K562 (cell line): ENCODE results near the gene SND1. TPM values are rescaled to one million over a fixed set of nuclear protein-coding genes. Genes with fewer than 3 reads are reported as not detected.
A peak's percentile ranks its signal among the peaks of the same experiment; 100 is the strongest.

Experiments used
- ATAC-seq: fragments of 200-7000 bp; cut with Tn5 transposase; 3 replicates; pipeline ENCODE4 v1.9.1; 2020; ENCODE audit warnings: moderate library complexity
- BruUV-seq: library from RNA; stranded (reverse); fragments of 400-500 nt; replicated peaks from 2 replicates; lab custom pipeline; 2021; lab: Mats Ljungman, UMichigan
- CTCF ChIA-PET: fragments of 300-600 bp; formaldehyde crosslinking; extraction: SDS; loops from one replicate; lab custom pipeline; 2021; ENCODE audit warnings: low intra/inter-chr PET ratio; lab: Yijun Ruan, JAX
- POLR2A ChIA-PET: fragments of 300-600, 350-650 bp; sonication (Branson Sonifier 250); formaldehyde crosslinking; extraction: SDS; loops from one replicate; lab custom pipeline; 2021; ENCODE audit warnings: antibody characterized with exemption, inconsistent platforms; lab: Yijun Ruan, JAX
- DNase-seq, 4 experiments: peaks; one replicate each; pipeline versions ENCODE4 v3.0.0 to v3.0.0-alpha.2; 2011 to 2018; ENCODE audit warnings: low spot score in 3 of 4, mixed read lengths in 3 of 4; ENCODE audit errors: extremely low read depth in 1 of 4
- FAIRE-seq: peaks from 2 replicates; lab custom pipeline; 2011; peaks lifted over from hg19 to GRCh38; lab: Jason Lieb, UNC
- H2AFZ ChIP-seq: 2 replicates; pipeline ENCODE4 v1.6.0; 2011; ENCODE audit warnings: low read depth, low read length, control low read depth, inconsistent platforms
- H3K27ac ChIP-seq: fragments of 200-600 bp; 3 replicates; pipeline ENCODE4 v1.8.0; 2011; ENCODE audit warnings: low read depth, mild to moderate bottlenecking, control low read depth, inconsistent platforms, low read length, moderate library complexity, mixed read lengths; ENCODE audit errors: extremely low read depth
- H3K27me3 ChIP-seq, 2 experiments: fragments of 300-600 bp in 1 of 2; 2 replicates in 1 of 2; 3 replicates in 1 of 2; pipeline versions ENCODE4 v1.6.0 to v1.8.0; 2011; ENCODE audit warnings: inconsistent platforms in 2 of 2, low read length in 2 of 2, mild to moderate bottlenecking in 1 of 2, mixed read lengths in 1 of 2, moderate library complexity in 1 of 2; ENCODE audit not compliant: control insufficient read depth in 2 of 2, insufficient read depth in 2 of 2
- H3K36me3 ChIP-seq: fragments of 300-600 bp; 3 replicates; pipeline ENCODE4 v1.8.0; 2011; ENCODE audit warnings: mild to moderate bottlenecking, low read length, inconsistent platforms; ENCODE audit not compliant: control insufficient read depth, insufficient read depth
- H3K4me1 ChIP-seq, 2 experiments: fragments of 200-600 bp in 1 of 2; replicated peaks in 1 of 2; 2 replicates in 1 of 2; 3 replicates in 1 of 2; pipeline versions ENCODE4 v1.5.1 to v1.8.0; 2011; ENCODE audit warnings: inconsistent platforms in 2 of 2, low read length in 2 of 2, mild to moderate bottlenecking in 1 of 2, mixed read lengths in 1 of 2, moderate library complexity in 1 of 2; ENCODE audit not compliant: control insufficient read depth in 2 of 2, insufficient read depth in 2 of 2
- H3K4me2 ChIP-seq: 2 replicates; pipeline ENCODE4 v1.6.1; 2011; ENCODE audit warnings: low read length, control low read depth, inconsistent platforms, mixed read lengths; ENCODE audit not compliant: insufficient read depth
- H3K4me3 ChIP-seq: fragments of 200-600 bp; sonication (generic), shearing (Covaris generic); 2 replicates; pipeline ENCODE4 v1.5.1; 2016; ENCODE audit warnings: control low read depth, inconsistent platforms
- H3K79me2 ChIP-seq: fragments of 200-600 bp; 3 replicates; pipeline ENCODE4 v1.8.0; 2011; ENCODE audit warnings: low read length, inconsistent platforms; ENCODE audit not compliant: control insufficient read depth, insufficient read depth
- H3K9ac ChIP-seq, 2 experiments: 2 replicates each; pipeline versions ENCODE4 v1.6.0 to v1.6.1; 2011; ENCODE audit warnings: low read depth in 2 of 2, low read length in 2 of 2, control low read depth in 1 of 2, inconsistent platforms in 1 of 2, mild to moderate bottlenecking in 1 of 2, mixed read lengths in 1 of 2; ENCODE audit not compliant: insufficient read depth in 1 of 2
- H3K9me1 ChIP-seq: one replicate; pipeline ENCODE4 v1.6.0; 2011; ENCODE audit warnings: inconsistent platforms, mild to moderate bottlenecking, low read length, moderate library complexity; ENCODE audit not compliant: control insufficient read depth, insufficient read depth
- H3K9me3 ChIP-seq: replicated peaks from 2 replicates; pipeline ENCODE4 v1.5.1; 2011; ENCODE audit warnings: low read depth, low read length, inconsistent platforms; ENCODE audit not compliant: control insufficient read depth, insufficient read depth
- H4K20me1 ChIP-seq: replicated peaks from 2 replicates; pipeline ENCODE4 v1.6.1; 2011; ENCODE audit warnings: low read length, inconsistent platforms, mixed read lengths; ENCODE audit not compliant: control insufficient read depth, insufficient read depth
- MCM2 ChIP-seq: fragments of 450-650 bp; IDR thresholded peaks from 2 replicates; pipeline ENCODE4 v1.6.1; 2017; ENCODE audit warnings: low read depth, mild to moderate bottlenecking
- RBM22 ChIP-seq: fragments of 200-400 bp; formaldehyde crosslinking; IDR thresholded peaks from 2 replicates; pipeline ENCODE4 v1.6.1; 2018; ENCODE audit warnings: low read length, low read depth; ENCODE audit not compliant: poor library complexity, severe bottlenecking
- TFE3 ChIP-seq: fragments of 450-650 bp; formaldehyde crosslinking; IDR thresholded peaks from 2 replicates; pipeline ENCODE4 v1.4.0; 2020; ENCODE audit warnings: mild to moderate bottlenecking, mixed read lengths
- ZNF445 ChIP-seq: fragments of 250-450 bp; sonication (Bioruptor Pico); IDR thresholded peaks from 2 replicates; pipeline ENCODE4 v1.4.0; 2020; ENCODE audit warnings: low read depth, mild to moderate bottlenecking, moderate library complexity
- WGBS: fragments of 100-300 bp; shearing (Covaris generic); methylation state at CpG from one replicate; pipeline ENCODE4 v1.1.6; 2016; ENCODE audit warnings: low coverage, mixed read lengths; ENCODE audit not compliant: insufficient coverage; ENCODE audit errors: missing lambda C conversion rate; 5-methylcytosine and 5-hydroxymethylcytosine counted together
- in situ Hi-C: fragments of 300-500 bp; cut with MboI; formaldehyde crosslinking; loops from 4 replicates; pipeline ENCODE4 v1.15.0; 2018; ENCODE audit warnings: inconsistent platforms, mixed read lengths
- intact Hi-C: fragments of 100-400 bp; cut with micrococcal nuclease; formaldehyde crosslinking; loops from 2 replicates; pipeline ENCODE4 v1.14.2; 2022
- polyA plus RNA-seq, 8 experiments: library from polyadenylated mRNA; depleted of rRNA in 4 of 8; stranded (reverse) in 5 of 8; unstranded in 3 of 8; fragments of >200 nt; fragmentation: Nextera tagmentation in 2 of 8; fragmentation: Illumina TruSeq in 1 of 8; extraction: Ambion mirVana in 2 of 8; extraction: Trizol in 1 of 8; gene quantifications; 2 replicates each; pipeline versions ENCODE4 v1.2.1 to v1.2.3, GENCODE V29; 2011 to 2014; ENCODE audit warnings: inconsistent platforms in 1 of 8, missing spikeins in 1 of 8
- total RNA-seq, 7 experiments: library from RNA; depleted of rRNA in 6 of 7; stranded (reverse); fragments of >200 nt in 6 of 7; fragmentation: Illumina TruSeq in 2 of 7; extraction: Trizol in 2 of 7; gene quantifications; 2 replicates each; pipeline versions ENCODE4 v1.2.1 to v1.2.3, GENCODE V29; 2011 to 2021; ENCODE audit warnings: low replicate concordance in 1 of 7

The SND1 gene
- total and polyA plus RNA-seq, 9 of the 15 experiments (the other 6 are each of a cell fraction or from before 2014, with no cell fraction given) = 46.5 to 307 (median 191) TPM

DNA sequence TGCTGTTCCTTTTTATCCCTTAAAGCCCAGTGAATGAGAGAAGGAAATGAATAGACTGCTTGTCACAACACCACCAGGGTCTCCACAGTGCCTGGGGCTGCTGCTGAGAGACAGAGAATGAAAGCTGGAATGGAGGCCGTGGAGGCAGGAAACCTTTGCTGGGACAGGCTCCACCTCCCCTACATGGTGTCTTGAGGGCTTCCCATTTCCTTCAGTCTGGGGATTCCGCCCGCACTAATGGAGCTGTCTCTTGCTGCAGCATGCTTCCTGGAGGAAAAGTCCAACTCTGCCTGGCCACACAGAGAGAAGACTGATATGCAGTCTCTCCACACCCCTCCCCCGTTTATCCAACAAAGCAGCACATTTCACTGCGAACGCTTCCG is 324.7 kb downstream of the SND1 start (continued):
- no peak for TF ChIP-seq MCM2

DNA sequence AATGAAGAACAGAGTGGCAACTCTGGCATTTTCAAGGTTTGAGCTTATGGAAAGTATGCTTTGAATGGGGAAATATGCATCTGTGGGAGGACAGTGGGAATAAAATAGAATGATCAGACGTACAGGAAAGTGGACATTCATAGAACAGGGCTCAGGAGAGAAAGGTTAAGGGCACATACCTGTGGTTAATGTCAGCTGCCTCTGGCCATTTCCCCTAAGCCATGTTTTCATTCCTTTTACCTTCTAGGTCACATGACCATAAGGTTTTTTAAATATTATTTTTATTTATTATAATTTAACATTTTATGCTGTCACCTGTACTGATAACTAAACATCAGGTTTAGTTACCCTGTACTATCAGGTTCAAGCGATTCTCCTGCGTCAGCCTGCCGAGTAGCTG is 326.4 kb downstream of the SND1 start:
- H3K79me2 ChIP-seq = peaks cover 2% of the 10 kb centered on the region; the same call in 1 of the 3 replicates
- H3K9me3 ChIP-seq = peaks cover 8% of the 10 kb centered on the region; the same call in 1 of the 2 replicates
- 95% methylated on average over 4 of the region's 4 CpGs for WGBS
- no peak overlapping the region for H3K4me3 ChIP-seq
- H3K27ac ChIP-seq = no peak overlapping the region
- H3K4me1 ChIP-seq = peaks cover 4 to 7% of the 10 kb centered on the region in 2 experiments; a peak in 4 of 5 replicates
- H2AFZ ChIP-seq = no peak overlapping the region
- CTCF ChIA-PET = no interaction called here
- intact Hi-C loops (no loop called here), in situ Hi-C loops (no loop called here)
- BruUV-seq = no TSS peak
- no peaks in the 10 kb centered on the region for H3K9me1 ChIP-seq
- H3K36me3 ChIP-seq = peaks cover 35% of the 10 kb centered on the region
- DNase-seq (no peak), FAIRE-seq (no peak), ATAC-seq (no peak)
- TF ChIP-seq ZNF445 (CRISPR knock-in tag) = no peak
- peak; percentile 74 for TF ChIP-seq TFE3 (CRISPR knock-in tag)
- peak; percentile 72 for TF ChIP-seq RBM22
- no peak overlapping the region for H3K9ac ChIP-seq
- H4K20me1 ChIP-seq = no peaks in the 10 kb centered on the region
- H3K27me3 ChIP-seq = no peaks in the 10 kb centered on the region
- H3K4me2 ChIP-seq = no peak overlapping the region
- POLR2A ChIA-PET = no interaction called here
